GM12878 (cell line): ENCODE measurements around the gene CDC14A. TPM values are rescaled to one million over a fixed set of nuclear protein-coding genes. Genes with fewer than 3 reads are reported as not detected.
A peak's percentile ranks its signal among the peaks of the same experiment; 100 is the strongest.

ENCODE experiments used
- ATAC-seq: fragments of 200-7000 bp; cut with Tn5 transposase; 3 replicates; pipeline ENCODE4 v1.9.1; 2020; ENCODE audit warnings: mild to moderate bottlenecking, moderate library complexity
- BruUV-seq: library from RNA; stranded (reverse); fragments of 400-500 nt; replicated peaks from 2 replicates; lab custom pipeline; 2021; lab: Mats Ljungman, UMichigan
- CTCF ChIA-PET: fragments of 300-600 bp; sonication (Branson Sonifier 250); formaldehyde crosslinking; extraction: SDS; loops from one replicate; lab custom pipeline; 2021; ENCODE audit warnings: inconsistent platforms; lab: Yijun Ruan, JAX
- POLR2A ChIA-PET: fragments of 350-600 bp; formaldehyde crosslinking; extraction: SDS; loops from one replicate; lab custom pipeline; 2021; ENCODE audit warnings: inconsistent platforms; lab: Charles Lee
- RAD21 ChIA-PET: fragments of 300-600 bp; sonication (Branson Sonifier 250); formaldehyde crosslinking; loops from one replicate; lab custom pipeline; 2023; ENCODE audit warnings: antibody characterized with exemption; ENCODE audit not compliant: unreplicated experiment; lab: Charles Lee
- SMC1A ChIA-PET: fragments of 300-600 bp; sonication (Branson Sonifier 250); formaldehyde crosslinking; loops from one replicate; lab custom pipeline; 2023; ENCODE audit not compliant: unreplicated experiment, uncharacterized antibody; lab: Charles Lee
- DNase-seq: peaks from one replicate; pipeline ENCODE4 v3.0.0-alpha.2; 2011; ENCODE audit warnings: low read depth, low spot score
- FAIRE-seq: peaks from 3 replicates; lab custom pipeline; 2011; peaks lifted over from hg19 to GRCh38; lab: Jason Lieb, UNC
- H2AFZ ChIP-seq: 2 replicates; pipeline ENCODE4 v1.6.0; 2011; ENCODE audit warnings: low read depth, low read length, control low read depth; ENCODE audit not compliant: control insufficient read depth
- H3K27ac ChIP-seq: 2 replicates; pipeline ENCODE4 v1.5.1; 2011; ENCODE audit warnings: control low read depth; ENCODE audit not compliant: control insufficient read depth, insufficient read depth
- H3K27me3 ChIP-seq, 2 experiments: replicated peaks in 1 of 2; 2 replicates each; pipeline versions ENCODE4 v1.6.0 to v1.6.1; 2011; ENCODE audit warnings: low read length in 1 of 2; ENCODE audit not compliant: control insufficient read depth in 2 of 2, insufficient read depth in 2 of 2
- H3K36me3 ChIP-seq, 2 experiments: 2 replicates each; pipeline ENCODE4 v1.5.1; 2011; ENCODE audit warnings: low read length in 1 of 2; ENCODE audit not compliant: control insufficient read depth in 2 of 2, insufficient read depth in 2 of 2
- H3K4me1 ChIP-seq: 2 replicates; pipeline ENCODE4 v1.6.1; 2011; ENCODE audit warnings: mild to moderate bottlenecking, low read length, moderate library complexity, mixed read lengths; ENCODE audit not compliant: control insufficient read depth, insufficient read depth
- H3K4me2 ChIP-seq: 2 replicates; pipeline ENCODE4 v1.6.0; 2011; ENCODE audit warnings: control low read depth; ENCODE audit not compliant: control insufficient read depth, insufficient read depth
- H3K4me3 ChIP-seq: fragments of 200-600 bp; sonication (generic); 2 replicates; pipeline ENCODE4 v1.5.1; 2016
- H3K79me2 ChIP-seq: 2 replicates; pipeline ENCODE4 v1.6.0; 2011; ENCODE audit warnings: low read length; ENCODE audit not compliant: control insufficient read depth, insufficient read depth
- H3K9ac ChIP-seq: 2 replicates; pipeline ENCODE4 v1.8.0; 2011; ENCODE audit warnings: low read length, control low read depth, mixed read lengths; ENCODE audit not compliant: control insufficient read depth, insufficient read depth
- H3K9me3 ChIP-seq: replicated peaks from 3 replicates; pipeline ENCODE4 v1.5.1; 2011; ENCODE audit warnings: mild to moderate bottlenecking, low read length; ENCODE audit not compliant: control insufficient read depth, insufficient read depth
- H4K20me1 ChIP-seq: 2 replicates; pipeline ENCODE4 v1.6.0; 2011; ENCODE audit not compliant: control insufficient read depth, insufficient read depth
- ETV6 ChIP-seq, 2 experiments: fragments of 450-650 bp in 1 of 2; IDR thresholded peaks in 1 of 2; conservative IDR thresholded peaks in 1 of 2; 2 replicates each; pipeline ENCODE4 v1.6.1; 2014; ENCODE audit warnings: antibody characterized with exemption in 1 of 2, borderline replicate concordance in 1 of 2, low read depth in 1 of 2, mild to moderate bottlenecking in 1 of 2, moderate library complexity in 1 of 2
- GABPA ChIP-seq: IDR thresholded peaks from 2 replicates; pipeline ENCODE4 v1.6.1; 2014; ENCODE audit warnings: antibody characterized with exemption, low read depth, mild to moderate bottlenecking, inconsistent platforms
- POLR2AphosphoS2 ChIP-seq: IDR thresholded peaks from 2 replicates; pipeline ENCODE4 v1.6.1; 2011; ENCODE audit warnings: low read depth, mild to moderate bottlenecking, low read length, improper control_type of control experiment, moderate library complexity
- REST ChIP-seq: IDR thresholded peaks from 2 replicates; pipeline ENCODE4 v1.6.1; 2012; ENCODE audit warnings: mild to moderate bottlenecking, low read depth, low read length
- SPI1 ChIP-seq: IDR thresholded peaks from 2 replicates; pipeline ENCODE4 v1.6.1; 2011; ENCODE audit warnings: low read depth, mild to moderate bottlenecking, low read length, moderate library complexity, borderline replicate concordance; ENCODE audit not compliant: insufficient read depth
- WGBS: methylation state at CpG from one replicate; pipeline ENCODE4 v1.1.6; 2016; ENCODE audit warnings: low lambda C conversion rate; ENCODE audit not compliant: insufficient replicate concordance, insufficient coverage; ENCODE audit errors: missing lambda C conversion rate; 5-methylcytosine and 5-hydroxymethylcytosine counted together
- in situ Hi-C: fragments of 300-500 bp; cut with MboI; formaldehyde crosslinking; loops from 9 replicates; pipeline ENCODE4 v1.14.3; 2018; ENCODE audit warnings: mixed read lengths
- intact Hi-C: fragments of 100-400 bp; cut with micrococcal nuclease; formaldehyde crosslinking; loops from one replicate; pipeline ENCODE4 v1.14.2; 2022; ENCODE audit not compliant: unreplicated experiment
- polyA plus RNA-seq, 11 experiments: library from polyadenylated mRNA; depleted of rRNA in 4 of 11; unstranded in 6 of 11; stranded (reverse) in 5 of 11; fragments of >200 nt; fragmentation: Nextera tagmentation in 4 of 11; fragmentation: Illumina TruSeq in 1 of 11; extraction: Ambion mirVana in 4 of 11; extraction: Trizol in 1 of 11; gene quantifications; 1 replicate in 1 of 11; 2 replicates in 10 of 11; pipeline versions ENCODE4 v1.2.1 to v1.2.3, GENCODE V29; 2011 to 2016; ENCODE audit warnings: inconsistent platforms in 2 of 11, missing spikeins in 2 of 11, low read depth in 1 of 11
- total RNA-seq, 4 experiments: library from RNA; depleted of rRNA in 3 of 4; stranded (reverse); fragments of >200 nt in 3 of 4; fragmentation: Illumina TruSeq in 1 of 4; extraction: Trizol in 1 of 4; gene quantifications; 2 replicates each; pipeline versions ENCODE4 v1.2.1 to v1.2.3, GENCODE V29; 2013 to 2021

CDC14A gene
- total and polyA plus RNA-seq, 10 of the 15 experiments (the other 5 are each of a cell fraction or from before 2014, with no cell fraction given) = 1.5 to 7.1 (median 5.5) TPM

GRCh38 chr1:100398648-100399047, 46.3 kb downstream of the CDC14A start:
- WGBS = 75% methylated on average over 2 of the region's 2 CpGs
- no TSS peak for BruUV-seq
- ChIA-PET SMC1A (no interaction called here), POLR2A (interaction anchor here (0.5 kb wide), 1 partner anchor 9 kb away, joined by 5 read pairs; no protein-coding TSS in a partner anchor), CTCF (interaction anchor here (1.0 kb wide), 1 partner anchor 29 kb away, joined by 5 read pairs; no protein-coding TSS in a partner anchor), RAD21 (interaction anchor here (0.7 to 0.9 kb wide), 2 partner anchors 11 to 14 kb away, joined by 3 read pairs; no protein-coding TSS in a partner anchor)
- H3K27me3 ChIP-seq = no peaks in the 10 kb centered on the region
- FAIRE-seq (no peak), DNase-seq (no peak), ATAC-seq (no peak)
- H2AFZ ChIP-seq = no peak overlapping the region
- no peak overlapping the region for H3K4me3 ChIP-seq
- no peaks in the 10 kb centered on the region for H3K4me1 ChIP-seq
- H4K20me1 ChIP-seq = no peaks in the 10 kb centered on the region
- H3K27ac ChIP-seq = no peak overlapping the region
- TF ChIP-seq POLR2AphosphoS2 = no peak
- no peak overlapping the region for H3K4me2 ChIP-seq
- in situ Hi-C loops (no loop called here), intact Hi-C loops (no loop called here)
- no peaks in the 10 kb centered on the region; a peak in 2 of 4 replicates for H3K36me3 ChIP-seq
- no peak overlapping the region for H3K9ac ChIP-seq
- no peaks in the 10 kb centered on the region for H3K79me2 ChIP-seq
- no peaks in the 10 kb centered on the region for H3K9me3 ChIP-seq

GRCh38 chr1:100400404-100400803, 48.1 kb downstream of the CDC14A start:
- RAD21 ChIA-PET = interaction anchor here (0.5 to 1.2 kb wide), 3 partner anchors 11 to 58 kb away, joined by 3 to 4 read pairs (median 3); no protein-coding TSS in a partner anchor
- intact Hi-C loops = no loop called here
- peak overlapping the region; percentile 9 for H2AFZ ChIP-seq

More at GRCh38 chr1:100400404-100400803, 48.1 kb downstream of the CDC14A start:
- no peaks in the 10 kb centered on the region for H3K36me3 ChIP-seq
- no peak overlapping the region for H3K9ac ChIP-seq
- H3K27me3 ChIP-seq = no peaks in the 10 kb centered on the region
- TF ChIP-seq GABPA (0 out of 2 replicates have a peak, but pooled peaks have one; percentile 20), ETV6 (conservative IDR thresholded peaks at IDR 0.05 in 1 of 2, IDR thresholded peaks at IDR 0.05 in 1 of 2; ENCODE audit: borderline replicate concordance in 1 of 2, low read depth in 1 of 2) (peak in 1 of 2 experiments; percentile 28; a peak in 1 of 4 replicates), REST (no peak), SPI1 (peak; percentile 37; the same call in 1 of the 2 replicates)
- H3K4me3 ChIP-seq = no peak overlapping the region
- ChIA-PET POLR2A (interaction anchor here (1.0 kb wide), 1 partner anchor 32 kb away, joined by 3 read pairs; no protein-coding TSS in a partner anchor), CTCF (interaction anchor here (0.7 to 1.4 kb wide), 4 partner anchors 16 to 55 kb away, joined by 3 to 8 read pairs (median 3); no protein-coding TSS in a partner anchor), SMC1A (interaction anchor here (0.8 to 1.9 kb wide), 7 partner anchors 9 to 155 kb away, joined by 3 to 7 read pairs (median 3); no protein-coding TSS in a partner anchor)
- peak; percentile 86 for ATAC-seq
- no peaks in the 10 kb centered on the region for H3K4me1 ChIP-seq
- no peak for DNase-seq
- in situ Hi-C loops = no loop called here
- FAIRE-seq = no peak
- H3K9me3 ChIP-seq = no peaks in the 10 kb centered on the region
- H4K20me1 ChIP-seq = no peaks in the 10 kb centered on the region
- no peaks in the 10 kb centered on the region for H3K79me2 ChIP-seq
- whole genome bisulfite sequencing = 45% methylated on average over 2 of the region's 2 CpGs
- H3K27ac ChIP-seq = no peak overlapping the region
- BruUV-seq = no TSS peak
- no peak overlapping the region; the same call in 1 of the 2 replicates for H3K4me2 ChIP-seq
